GM21390 (cell line): Measurements from ENCODE around the gene QSER1.

Source experiments
- ATAC-seq: cut with Tn5 transposase; IDR thresholded peaks from one replicate; pipeline ENCODE4 v1.9.1; 2021; ENCODE audit not compliant: unreplicated experiment

QSER1 gene

GRCh38 chr11:32890843-32891656, 1.6 kb upstream of the QSER1 start:
- ATAC-seq, result no peak

GRCh38 chr11:32891657-32892354, 805 bp upstream of the QSER1 start:
- peak; percentile 3 for ATAC-seq

DNA sequence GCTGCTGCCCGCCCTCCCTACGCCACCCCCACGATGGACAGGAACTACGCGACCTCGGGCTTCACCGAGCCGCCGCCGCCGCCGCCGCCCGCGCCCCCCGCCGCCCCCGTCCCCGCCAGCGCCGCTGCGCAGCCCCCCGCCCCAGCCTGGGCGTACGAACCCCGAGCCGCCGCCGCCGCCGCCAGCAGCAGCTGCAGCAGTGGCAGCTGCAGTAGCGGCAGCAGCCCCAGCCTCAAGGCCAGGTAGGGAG, 407 bp downstream of the QSER1 start:
- ATAC-seq, result no peak

GRCh38 chr11:32893343-32894148, 935 bp downstream of the QSER1 start:
- ATAC-seq, result peak; percentile 26

- peak; percentile 20 for ATAC-seq
These were observed 1.7 kb downstream of the QSER1 start for GRCh38 chr11:32894149-32894827.

DNA sequence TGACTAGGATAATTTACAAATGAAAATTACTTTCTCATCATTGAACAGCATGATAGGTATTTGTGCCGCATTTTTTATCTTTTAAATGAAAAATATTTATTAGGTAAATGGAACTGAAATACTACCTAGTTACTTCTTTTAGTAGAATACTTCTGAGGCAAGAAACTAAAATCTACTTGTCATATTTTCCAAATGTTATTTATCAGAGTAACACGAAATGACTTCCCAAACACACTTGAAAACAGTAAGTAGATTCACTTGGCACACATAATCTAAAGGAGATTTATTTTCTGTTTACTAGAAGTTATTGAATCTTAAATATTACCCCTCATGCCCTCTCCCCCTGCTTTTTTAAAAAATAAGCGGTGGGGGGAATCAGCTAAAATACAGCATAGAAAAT, 2.3 kb downstream of the QSER1 start:
- ATAC-seq, result no peak

DNA sequence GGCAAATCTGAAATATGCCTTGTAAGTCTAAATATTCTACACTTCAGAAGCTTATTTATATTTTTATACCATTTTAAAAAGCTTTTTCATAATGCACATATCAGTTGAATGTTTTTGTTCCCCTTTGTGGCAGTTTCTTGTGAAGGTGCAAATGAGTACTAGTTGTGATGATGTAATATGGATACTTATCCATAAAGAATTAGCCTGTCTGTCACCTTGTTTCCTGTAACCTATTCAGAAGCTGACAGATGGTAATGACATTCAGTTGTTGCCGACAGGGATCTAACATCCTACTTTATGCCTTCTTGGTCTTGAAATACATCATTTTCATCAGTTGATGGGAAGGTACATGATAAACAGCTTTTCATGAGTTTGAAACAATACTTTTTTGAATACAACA, 2.9 kb downstream of the QSER1 start:
- ATAC-seq, result no peak

- ATAC-seq, result no peak
These were observed 4.5 kb downstream of the QSER1 start for GRCh38 chr11:32897103-32897502.

DNA sequence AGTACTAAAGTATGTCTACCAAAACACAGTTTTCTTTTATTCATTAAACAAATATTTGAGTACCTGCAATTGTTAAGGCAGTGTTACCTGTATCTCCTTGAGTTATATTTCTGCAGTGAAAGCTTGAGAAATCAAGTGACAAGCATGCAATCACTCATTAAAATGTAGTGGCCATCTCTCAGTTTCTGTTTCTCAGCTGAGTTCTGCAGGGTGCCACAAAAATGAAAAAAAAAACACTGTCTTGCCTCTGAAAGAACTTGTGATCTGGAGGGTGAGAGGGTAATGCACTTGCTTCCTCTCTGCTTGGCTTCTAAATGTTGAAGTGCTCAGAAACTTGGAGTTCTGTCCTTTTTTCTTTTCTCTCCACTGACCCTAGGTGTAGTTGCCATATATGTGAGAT, 6.8 kb downstream of the QSER1 start:
- peak; percentile 67 for ATAC-seq

DNA sequence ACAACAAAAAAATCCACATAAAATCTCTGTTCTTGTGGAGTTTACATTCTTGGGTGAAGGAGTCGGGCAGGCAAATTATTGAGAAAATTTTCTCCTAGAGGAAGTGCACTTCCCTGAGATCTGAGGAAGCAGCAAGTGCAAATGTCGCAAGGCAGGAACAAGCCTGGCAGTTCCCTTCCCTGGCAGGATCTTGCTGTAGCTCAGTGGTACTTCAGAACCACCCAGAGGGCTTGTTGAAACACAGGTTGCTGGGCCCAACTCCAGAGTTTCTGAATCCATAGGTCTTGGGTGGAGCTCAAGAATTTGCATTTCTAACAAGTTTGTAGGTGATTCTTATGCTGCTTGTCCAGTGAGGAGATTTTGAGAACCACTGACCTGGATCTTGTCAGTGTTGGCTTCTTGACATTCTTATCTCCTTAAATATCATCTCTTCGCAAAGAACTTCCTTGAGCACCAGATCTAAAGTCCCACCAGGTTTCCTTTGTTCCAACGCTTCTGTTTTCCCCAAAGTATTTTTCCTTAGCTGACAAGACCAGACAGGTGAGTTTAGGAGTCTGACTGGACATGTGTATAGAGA, 9.6 kb downstream of the QSER1 start:
- no peak for ATAC-seq

GRCh38 chr11:32905028-32905667, 12.5 kb downstream of the QSER1 start:
- ATAC-seq, result no peak

GRCh38 chr11:32908619-32909018, 16.0 kb downstream of the QSER1 start:
- no peak for ATAC-seq

GRCh38 chr11:32911413-32911812, 18.8 kb downstream of the QSER1 start:
- ATAC-seq, result no peak

- no peak for ATAC-seq
These were observed 20.8 kb downstream of the QSER1 start for GRCh38 chr11:32913445-32913844.

DNA sequence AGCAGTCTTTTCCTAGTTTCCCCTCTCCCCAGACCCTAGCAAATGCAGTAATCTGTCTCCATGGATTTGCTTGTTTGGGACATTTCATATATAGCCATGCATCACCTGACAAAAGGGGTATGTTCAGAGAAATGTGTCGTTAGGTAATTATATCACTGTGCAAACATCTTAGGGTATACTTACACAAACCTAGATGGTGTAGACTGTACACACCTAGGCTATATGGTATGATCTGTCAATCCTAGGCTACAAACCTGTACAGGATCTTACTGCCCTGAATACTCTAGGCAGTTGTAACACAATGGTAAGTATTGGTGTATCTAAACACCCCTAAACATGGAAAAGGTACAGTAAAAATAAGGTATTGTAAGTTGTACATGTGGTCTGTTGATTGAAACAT, 23.8 kb downstream of the QSER1 start:
- ATAC-seq, result no peak

- no peak for ATAC-seq
These were observed 24.4 kb downstream of the QSER1 start for GRCh38 chr11:32916994-32917393.

DNA sequence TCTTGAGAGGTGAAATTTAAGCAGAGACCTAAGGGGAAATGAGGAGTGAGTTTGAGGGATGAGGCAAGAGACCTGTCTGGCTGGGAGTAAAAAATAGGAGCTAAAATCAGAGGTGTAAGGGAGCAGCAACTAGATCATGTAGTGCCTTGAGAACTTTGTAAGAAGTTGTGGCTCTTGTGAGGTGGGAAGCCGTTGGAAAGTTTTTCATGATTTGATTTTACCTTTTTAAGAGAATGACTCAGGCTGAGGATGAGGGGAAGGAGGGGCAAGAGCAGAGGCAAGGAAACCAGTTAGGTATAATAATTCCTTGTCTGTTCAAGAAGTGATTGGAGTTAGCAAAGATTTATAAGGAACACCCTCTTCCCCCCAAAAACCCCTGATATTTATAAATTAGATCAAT, 25.8 kb downstream of the QSER1 start:
- no peak for ATAC-seq

DNA sequence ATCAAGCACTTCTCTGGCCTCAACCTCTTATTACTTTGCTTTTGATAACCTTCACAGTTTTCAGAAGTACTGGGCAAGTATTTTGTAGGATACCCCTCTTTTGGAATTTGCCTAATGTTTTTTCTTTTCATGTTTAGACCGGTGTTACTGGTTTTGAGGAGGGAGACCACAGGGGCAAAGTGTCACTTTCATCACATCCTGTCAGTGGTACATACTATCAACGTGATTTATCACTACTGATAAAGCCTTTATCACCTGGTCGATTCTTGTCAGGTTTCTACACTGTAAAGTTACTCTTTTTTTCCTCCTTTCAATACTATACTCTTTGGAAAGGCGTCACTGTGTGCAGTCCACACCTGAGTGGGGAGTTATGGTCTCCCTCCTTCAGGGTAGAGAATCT, 26.7 kb downstream of the QSER1 start:
- no peak for ATAC-seq

- ATAC-seq, result no peak
These were observed 28.0 kb downstream of the QSER1 start for GRCh38 chr11:32920570-32920969.

DNA sequence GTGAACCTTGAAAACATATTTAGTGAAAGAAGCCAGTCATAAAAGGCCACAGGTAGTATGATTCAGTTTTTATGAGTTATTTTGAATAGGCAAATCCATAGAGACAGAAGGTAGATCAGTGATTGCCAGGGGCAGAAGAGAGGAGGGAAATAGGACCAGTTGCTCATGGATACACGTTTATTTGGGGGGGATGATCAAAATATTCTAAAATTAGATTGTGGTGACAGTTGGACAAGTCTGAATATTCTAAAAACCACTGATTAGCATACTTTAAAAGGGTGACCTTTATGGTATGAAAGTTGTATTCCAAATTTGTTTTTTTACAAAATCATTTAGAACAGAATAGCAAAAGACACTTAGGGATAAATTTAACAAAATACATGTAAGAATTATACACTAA, 28.6 kb downstream of the QSER1 start:
- ATAC-seq, result no peak

GRCh38 chr11:32931606-32932005, 39.0 kb downstream of the QSER1 start:
- no peak for ATAC-seq
